Omental fat pad (tissue), 4 donors: Measurements from ENCODE around the gene ERAS. TPM values are rescaled to one million over a fixed set of nuclear protein-coding genes. Genes with fewer than 3 reads are reported as not detected.
"Not testable (repeated sequence)": the region's sequence is repeated elsewhere in the genome, so short reads cannot be mapped to it uniquely, and the experiment has no call there.

Source experiments
- ATAC-seq: fragments of 150-250 bp; one replicate; pipeline ENCODE4 v1.9.1; 2016; ENCODE audit warnings: mild to moderate bottlenecking, moderate library complexity; ENCODE audit not compliant: low FRiP score
- DNase-seq: peaks from one replicate; pipeline ENCODE4 v3.0.0-alpha.2; 2019; ENCODE audit warnings: low spot score
- small RNA-seq: library from RNA; depleted of rRNA; stranded (forward); fragments of <200 nt; gene quantifications from one replicate; pipeline ENCODE3, GENCODE V24; 2016
- total RNA-seq, 4 donors: library from RNA; depleted of rRNA; stranded (reverse); fragments of >200 nt; gene quantifications; one replicate each; pipeline ENCODE4 v1.1.0, GENCODE V29; 2016
- TF ChIP-seq, protein P1 (sequence below), 3 donors: fragments of 450-650 bp; IDR thresholded peaks; one replicate each; pipeline ENCODE4 v1.5.1; 2016 to 2017; ENCODE audit warnings: antibody characterized with exemption in 3 of 3, mild to moderate bottlenecking in 3 of 3, moderate library complexity in 2 of 3

ERAS gene
- total RNA-seq, 4 donors from 2014 or later: not detected

DNA sequence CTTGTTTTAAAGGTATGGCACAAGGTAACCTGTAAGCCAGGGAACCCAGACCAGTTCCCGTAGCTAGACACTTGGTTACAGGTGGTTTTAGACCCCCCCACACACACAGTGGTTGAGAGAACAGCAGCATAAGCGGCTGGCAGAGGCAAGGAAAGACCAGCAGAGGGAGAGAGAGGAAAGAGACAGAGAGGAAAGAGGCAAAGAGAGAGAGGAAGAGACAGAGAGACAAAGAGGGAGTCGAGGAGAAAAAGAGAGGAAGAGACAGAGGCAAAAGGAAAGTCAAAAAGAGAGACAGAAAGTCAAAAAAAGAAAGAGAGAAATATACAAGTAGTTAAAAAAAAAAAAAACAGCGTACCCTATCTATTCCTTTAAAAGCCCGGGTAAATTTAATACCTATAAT is 28.6 kb downstream of the ERAS start:
- TF ChIP-seq, protein P1, sequence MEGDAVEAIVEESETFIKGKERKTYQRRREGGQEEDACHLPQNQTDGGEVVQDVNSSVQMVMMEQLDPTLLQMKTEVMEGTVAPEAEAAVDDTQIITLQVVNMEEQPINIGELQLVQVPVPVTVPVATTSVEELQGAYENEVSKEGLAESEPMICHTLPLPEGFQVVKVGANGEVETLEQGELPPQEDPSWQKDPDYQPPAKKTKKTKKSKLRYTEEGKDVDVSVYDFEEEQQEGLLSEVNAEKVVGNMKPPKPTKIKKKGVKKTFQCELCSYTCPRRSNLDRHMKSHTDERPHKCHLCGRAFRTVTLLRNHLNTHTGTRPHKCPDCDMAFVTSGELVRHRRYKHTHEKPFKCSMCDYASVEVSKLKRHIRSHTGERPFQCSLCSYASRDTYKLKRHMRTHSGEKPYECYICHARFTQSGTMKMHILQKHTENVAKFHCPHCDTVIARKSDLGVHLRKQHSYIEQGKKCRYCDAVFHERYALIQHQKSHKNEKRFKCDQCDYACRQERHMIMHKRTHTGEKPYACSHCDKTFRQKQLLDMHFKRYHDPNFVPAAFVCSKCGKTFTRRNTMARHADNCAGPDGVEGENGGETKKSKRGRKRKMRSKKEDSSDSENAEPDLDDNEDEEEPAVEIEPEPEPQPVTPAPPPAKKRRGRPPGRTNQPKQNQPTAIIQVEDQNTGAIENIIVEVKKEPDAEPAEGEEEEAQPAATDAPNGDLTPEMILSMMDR (IDR thresholded peaks at IDR 0.05): no peak
- no peak for DNase-seq
- ATAC-seq: no peak

DNA sequence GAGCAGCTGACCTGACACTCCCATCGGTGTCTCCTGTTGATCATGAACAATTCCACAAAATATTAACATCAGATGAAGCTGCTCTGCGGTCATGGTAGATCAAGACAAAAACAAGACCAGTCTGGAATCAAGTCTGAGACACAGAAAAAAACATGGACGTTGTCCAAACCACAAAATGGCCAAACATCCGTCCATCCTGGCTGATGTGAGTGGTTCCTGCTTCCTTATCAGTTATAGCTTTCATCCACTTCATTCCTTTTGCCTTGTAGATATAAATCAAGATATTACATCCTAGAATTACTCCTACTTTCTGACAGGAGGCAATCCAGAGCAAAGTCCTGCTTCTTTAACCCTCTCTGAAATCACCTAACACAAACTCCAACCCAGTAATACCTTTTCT is 37.9 kb downstream of the ERAS start:
- TF ChIP-seq, protein P1 (IDR thresholded peaks at IDR 0.05): no peak
- ATAC-seq (no peak), DNase-seq (no peak)

DNA sequence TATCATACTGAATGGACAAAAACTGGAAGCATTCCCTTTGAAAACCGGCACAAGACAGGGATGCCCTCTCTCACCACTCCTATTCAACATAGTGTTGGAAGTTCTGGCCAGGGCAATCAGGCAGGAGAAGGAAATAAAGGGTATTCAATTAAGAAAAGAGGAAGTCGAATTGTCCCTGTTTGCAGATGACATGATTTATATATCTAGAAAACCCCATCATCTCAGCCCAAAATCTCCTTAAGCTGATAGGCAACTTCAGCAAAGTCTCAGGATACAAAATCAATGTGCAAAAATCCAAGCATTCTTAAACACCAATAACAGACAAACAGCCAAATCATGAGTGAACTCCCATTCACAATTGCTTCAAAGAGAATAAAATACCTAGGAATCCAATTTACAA is 45.7 kb downstream of the ERAS start:
- DNase-seq: not testable (repeated sequence)

DNA sequence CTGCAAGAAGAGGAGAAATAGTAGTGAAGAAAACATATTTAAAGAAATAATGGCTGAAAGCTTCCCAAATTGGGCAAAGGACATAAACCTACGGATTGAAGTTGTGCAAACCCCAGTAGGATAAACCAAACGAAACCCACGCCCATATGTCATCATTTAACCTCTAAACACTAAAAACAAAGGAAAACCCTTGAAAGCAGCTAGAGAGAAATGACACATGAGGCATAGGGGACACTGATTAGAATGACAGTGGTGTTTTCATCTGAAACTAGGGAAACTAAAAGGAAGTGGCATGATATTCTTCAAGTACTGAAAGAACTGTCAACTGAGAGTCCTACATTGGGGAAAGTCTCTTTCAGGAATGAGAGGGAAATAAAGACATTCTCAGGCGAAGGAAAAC is 50.6 kb downstream of the ERAS start:
- ATAC-seq, DNase-seq: not testable (repeated sequence)

More for the DNA sequence above, 45.7 kb downstream of the ERAS start:
- not testable (repeated sequence) for ATAC-seq

Small RNAs within 50 kb of the gene (small RNA-seq; reads per million reads assigned to genes)
- not detected for gene RNU6-29P

Other genes starting within 250 kb of the ERAS start
- 100 to 1,000 TPM in 3 of 4 donors, 10 to 100 TPM in 1; 95.4 to 149 (median 126) TPM for gene WDR13, start 229.0 kb upstream of the ERAS start, total RNA-seq
- 10 to 100 TPM in 3 of 4 donors, 1 to 10 TPM in 1; 9.0 to 26.0 (median 21.0) TPM for gene WAS, start 142.7 kb upstream of the ERAS start, total RNA-seq
- gene SUV39H1, start 129.8 kb upstream of the ERAS start, total RNA-seq: 1 to 10 TPM; 4.2 to 8.1 (median 5.5) TPM
- not detected for gene GLOD5, start 64.8 kb upstream of the ERAS start, total RNA-seq
- not detected for gene GATA1, start 39.9 kb upstream of the ERAS start, total RNA-seq
- 10 to 100 TPM; 36.5 to 63.2 (median 54.5) TPM for gene HDAC6, start 24.4 kb upstream of the ERAS start, total RNA-seq
- gene PCSK1N, start 9.1 kb downstream of the ERAS start, total RNA-seq: 1 to 10 TPM in 2 of 4 donors, under 1 TPM in 1, not detected in 1; 0.93 to 2.3 (median 1.4) TPM
- gene TIMM17B, start 71.3 kb downstream of the ERAS start, total RNA-seq: 10 to 100 TPM; 13.7 to 34.1 (median 29.4) TPM
- gene PQBP1, start 71.4 kb downstream of the ERAS start, total RNA-seq: 10 to 100 TPM; 36.6 to 59.7 (median 55.2) TPM
- 10 to 100 TPM; 10.2 to 22.0 (median 17.2) TPM for gene SLC35A2, start 85.1 kb downstream of the ERAS start, total RNA-seq
- 10 to 100 TPM in 2 of 4 donors, 1 to 10 TPM in 2; 9.6 to 14.0 (median 11.5) TPM for gene PIM2, start 92.5 kb downstream of the ERAS start, total RNA-seq
- gene OTUD5, start 131.1 kb downstream of the ERAS start, total RNA-seq: 10 to 100 TPM; 32.7 to 43.0 (median 38.3) TPM
- 10 to 100 TPM in 1 of 4 donors, 1 to 10 TPM in 3; 1.9 to 11.3 (median 3.7) TPM for gene KCND1, start 145.3 kb downstream of the ERAS start, total RNA-seq
- gene GRIPAP1, start 175.8 kb downstream of the ERAS start, total RNA-seq: 10 to 100 TPM; 25.1 to 44.5 (median 32.2) TPM
- gene TFE3, start 216.8 kb downstream of the ERAS start, total RNA-seq: 100 to 1,000 TPM in 3 of 4 donors, 10 to 100 TPM in 1; 89.8 to 124 (median 116) TPM
- gene CCDC120, start 232.5 kb downstream of the ERAS start, total RNA-seq: 1 to 10 TPM; 1.1 to 3.2 (median 2.5) TPM
- gene PRAF2, start 247.5 kb downstream of the ERAS start, total RNA-seq: 10 to 100 TPM in 3 of 4 donors, 1 to 10 TPM in 1; 7.8 to 17.3 (median 12.3) TPM